GM23338 (cell line): ENCODE results near the gene NNMT. TPM values are rescaled to one million over a fixed set of nuclear protein-coding genes. Genes with fewer than 3 reads are reported as not detected.

Experiments used
- ATAC-seq: fragments of 200-7000 bp; cut with Tn5 transposase; 3 replicates; pipeline ENCODE4 v1.9.1; 2020
- DNase-seq: peaks from one replicate; pipeline ENCODE4 v3.0.0-alpha.2; 2015; ENCODE audit warnings: low spot score
- H2AFZ ChIP-seq: fragments of 200-600 bp; sonication (generic); 2 replicates; pipeline ENCODE4 v1.8.0; 2016; ENCODE audit warnings: antibody characterized with exemption, mild to moderate bottlenecking, moderate library complexity
- H3F3A ChIP-seq: fragments of 200-600 bp; sonication (generic); replicated peaks from 2 replicates; pipeline ENCODE4 v1.8.0; 2017; ENCODE audit warnings: antibody characterized with exemption, mixed run types, low read depth
- H3K27ac ChIP-seq: fragments of 200-600 bp; sonication (generic); 2 replicates; pipeline ENCODE4 v1.6.1; 2016; ENCODE audit warnings: low read depth
- H3K27me3 ChIP-seq: fragments of 200-600 bp; sonication (generic); 2 replicates; pipeline ENCODE4 v1.8.0; 2016; ENCODE audit warnings: mild to moderate bottlenecking, mixed run types, moderate library complexity; ENCODE audit not compliant: insufficient read depth
- H3K36me3 ChIP-seq: fragments of 200-600 bp; sonication (generic); 2 replicates; pipeline ENCODE4 v1.8.0; 2016; ENCODE audit warnings: mild to moderate bottlenecking; ENCODE audit not compliant: insufficient read depth
- H3K4me1 ChIP-seq: fragments of 200-600 bp; sonication (generic); 2 replicates; pipeline ENCODE4 v1.8.0; 2016; ENCODE audit warnings: mild to moderate bottlenecking, moderate library complexity; ENCODE audit not compliant: insufficient read depth
- H3K4me2 ChIP-seq: fragments of 200-600 bp; sonication (generic); 2 replicates; pipeline ENCODE4 v1.7.1; 2017; ENCODE audit warnings: mixed run types
- H3K4me3 ChIP-seq: fragments of 200-600 bp; sonication (generic); 2 replicates; pipeline ENCODE4 v1.6.1; 2016; ENCODE audit warnings: mixed run types
- H3K79me2 ChIP-seq: fragments of 200-600 bp; sonication (generic); replicated peaks from 2 replicates; pipeline ENCODE4 v1.8.0; 2017; ENCODE audit warnings: mild to moderate bottlenecking; ENCODE audit not compliant: insufficient read depth
- H3K9me2 ChIP-seq: fragments of 200-600 bp; sonication (generic); 2 replicates; pipeline ENCODE4 v1.8.0; 2017; ENCODE audit not compliant: insufficient read depth
- H4K20me1 ChIP-seq: fragments of 200-600 bp; sonication (generic); replicated peaks from 2 replicates; pipeline ENCODE4 v1.8.0; 2017; ENCODE audit warnings: mild to moderate bottlenecking; ENCODE audit not compliant: insufficient read depth
- H3K27ac Mint-ChIP-seq: 2 replicates; pipeline ENCODE4 v1.8.0; 2020; ENCODE audit warnings: inconsistent platforms, mild to moderate bottlenecking, moderate library complexity, mixed read lengths
- H3K27me3 Mint-ChIP-seq: 3 replicates; pipeline ENCODE4 v1.8.0; 2022; ENCODE audit warnings: low read depth, mild to moderate bottlenecking, moderate library complexity, mixed read lengths, inconsistent platforms; ENCODE audit not compliant: insufficient read depth, poor library complexity
- H3K36me3 Mint-ChIP-seq: 3 replicates; pipeline ENCODE4 v1.8.0; 2021; ENCODE audit warnings: low read depth, mild to moderate bottlenecking, inconsistent platforms, moderate library complexity, mixed read lengths
- H3K4me1 Mint-ChIP-seq: 3 replicates; pipeline ENCODE4 v1.8.0; 2020; ENCODE audit warnings: mild to moderate bottlenecking, inconsistent platforms, mixed read lengths
- H3K4me3 Mint-ChIP-seq: 3 replicates; pipeline ENCODE4 v1.8.0; 2021; ENCODE audit warnings: moderate library complexity, mild to moderate bottlenecking, inconsistent platforms, mixed read lengths
- H3K9me3 Mint-ChIP-seq: 3 replicates; pipeline ENCODE4 v1.8.0; 2020; ENCODE audit warnings: moderate library complexity, mild to moderate bottlenecking, inconsistent platforms, mixed read lengths
- CREB1 ChIP-seq: fragments of 250-450 bp; sonication (Bioruptor Pico); IDR thresholded peaks from 2 replicates; pipeline ENCODE4 v1.5.0; 2020; ENCODE audit warnings: low read depth, mild to moderate bottlenecking, moderate library complexity
- EZH2 ChIP-seq: fragments of 200-600 bp; sonication (generic); IDR thresholded peaks from one replicate; pipeline ENCODE4 v1.8.0; 2017; ENCODE audit warnings: antibody characterized with exemption, mild to moderate bottlenecking, low read depth; ENCODE audit not compliant: unreplicated experiment
- EZH2phosphoT487 ChIP-seq: fragments of 200-600 bp; sonication (generic); IDR thresholded peaks from one replicate; pipeline ENCODE4 v1.8.1; 2018; ENCODE audit warnings: antibody characterized with exemption; ENCODE audit not compliant: unreplicated experiment
- JUNB ChIP-seq: IDR thresholded peaks from one replicate; pipeline ENCODE4 v1.6.1; 2016; ENCODE audit warnings: antibody characterized with exemption; ENCODE audit not compliant: unreplicated experiment
- NANOG ChIP-seq: IDR thresholded peaks from 2 replicates; pipeline ENCODE4 v1.6.1; 2016; ENCODE audit warnings: antibody characterized with exemption, borderline replicate concordance
- POLR2AphosphoS5 ChIP-seq: IDR thresholded peaks from 2 replicates; pipeline ENCODE4 v1.6.1; 2016; ENCODE audit warnings: antibody characterized with exemption, low read depth
- STAT1 ChIP-seq: IDR thresholded peaks from one replicate; pipeline ENCODE4 v1.6.1; 2016; ENCODE audit warnings: antibody characterized with exemption; ENCODE audit not compliant: unreplicated experiment
- ZNF114 ChIP-seq: fragments of 250-450 bp; sonication (Bioruptor Pico); IDR thresholded peaks from 2 replicates; pipeline ENCODE4 v1.5.0; 2020; ENCODE audit warnings: mild to moderate bottlenecking, moderate library complexity
- ZNF331 ChIP-seq: fragments of 250-450 bp; sonication (Bioruptor Pico); IDR thresholded peaks from 2 replicates; pipeline ENCODE4 v1.5.0; 2020; ENCODE audit warnings: low read depth, mild to moderate bottlenecking, moderate library complexity
- polyA plus RNA-seq: library from polyadenylated mRNA; unstranded; fragments of >200 nt; fragmentation: Nextera tagmentation; extraction: Ambion mirVana; gene quantifications from 2 replicates; pipeline ENCODE4 v1.2.1, GENCODE V29; 2016
- total RNA-seq: library from RNA; depleted of rRNA; stranded (reverse); fragments of >200 nt; shearing (Covaris generic); gene quantifications from 2 replicates; pipeline ENCODE4 v1.2.3, GENCODE V29; 2014
- TF ChIP-seq, protein P1 (sequence below), 2 experiments: fragments of 200-600 bp in 1 of 2; sonication (generic) in 1 of 2; conservative IDR thresholded peaks; 2 replicates each; pipeline versions ENCODE4 v1.5.1 to v1.6.1; 2016 to 2017; ENCODE audit warnings: antibody characterized with exemption in 2 of 2, low read depth in 2 of 2, mild to moderate bottlenecking in 2 of 2, moderate library complexity in 1 of 2
- TF ChIP-seq, protein P2 (sequence below): IDR thresholded peaks from one replicate; pipeline ENCODE4 v1.6.1; 2018; ENCODE audit warnings: antibody characterized with exemption; ENCODE audit not compliant: unreplicated experiment
- TF ChIP-seq, protein P3 (sequence below): fragments of 250-450 bp; sonication (Bioruptor Pico); IDR thresholded peaks from 2 replicates; pipeline ENCODE4 v1.5.0; 2020; ENCODE audit warnings: mild to moderate bottlenecking, moderate library complexity
- TF ChIP-seq, protein P4 (sequence below): IDR thresholded peaks from 2 replicates; pipeline ENCODE4 v1.6.1; 2016; ENCODE audit warnings: antibody characterized with exemption

NNMT gene
- total and polyA plus RNA-seq, 2 experiments from 2014 or later, result 0.40 TPM; not detected in 1

DNA sequence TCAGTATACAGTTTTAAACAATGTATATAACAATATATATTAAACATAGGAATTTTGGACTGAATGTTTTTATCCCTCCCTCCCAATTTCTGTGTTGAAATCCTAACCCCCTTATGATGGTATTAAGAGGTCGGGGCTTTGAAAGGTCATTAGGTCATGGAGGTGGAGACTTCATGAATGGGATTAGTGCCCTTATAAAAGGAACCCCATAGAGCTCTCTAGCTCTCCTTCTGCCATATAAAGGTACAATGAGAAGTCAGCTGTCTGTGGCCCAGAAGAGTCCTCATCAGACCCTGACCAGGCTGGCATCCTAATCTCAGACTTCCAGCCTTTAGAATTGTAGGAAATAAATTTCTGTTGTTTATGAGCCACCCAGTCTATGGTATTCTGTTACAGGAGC is 6.5 kb downstream of the NNMT start:
- no peak; the same call in 2 of the 3 replicates for ATAC-seq
- no peak for DNase-seq
- Histone ChIP-seq H3K9me2 (no peaks in the 10 kb centered on the region), H3K36me3 (no peaks in the 10 kb centered on the region), H4K20me1 (no peaks in the 10 kb centered on the region), H3K4me3 (no peak overlapping the region), H3K4me2 (no peak overlapping the region), H3K4me1 (no peaks in the 10 kb centered on the region), H3K27me3 (no peaks in the 10 kb centered on the region), H3K27ac (no peak overlapping the region), H3F3A (no peaks in the 10 kb centered on the region), H3K79me2 (no peaks in the 10 kb centered on the region), H2AFZ (no peak overlapping the region)
- H3K4me3 Mint-ChIP-seq, result no peak overlapping the region
- no peak for TF ChIP-seq JUNB
- no peak for TF ChIP-seq ZNF331
- TF ChIP-seq EZH2phosphoT487, result no peak
- TF ChIP-seq, protein P1, sequence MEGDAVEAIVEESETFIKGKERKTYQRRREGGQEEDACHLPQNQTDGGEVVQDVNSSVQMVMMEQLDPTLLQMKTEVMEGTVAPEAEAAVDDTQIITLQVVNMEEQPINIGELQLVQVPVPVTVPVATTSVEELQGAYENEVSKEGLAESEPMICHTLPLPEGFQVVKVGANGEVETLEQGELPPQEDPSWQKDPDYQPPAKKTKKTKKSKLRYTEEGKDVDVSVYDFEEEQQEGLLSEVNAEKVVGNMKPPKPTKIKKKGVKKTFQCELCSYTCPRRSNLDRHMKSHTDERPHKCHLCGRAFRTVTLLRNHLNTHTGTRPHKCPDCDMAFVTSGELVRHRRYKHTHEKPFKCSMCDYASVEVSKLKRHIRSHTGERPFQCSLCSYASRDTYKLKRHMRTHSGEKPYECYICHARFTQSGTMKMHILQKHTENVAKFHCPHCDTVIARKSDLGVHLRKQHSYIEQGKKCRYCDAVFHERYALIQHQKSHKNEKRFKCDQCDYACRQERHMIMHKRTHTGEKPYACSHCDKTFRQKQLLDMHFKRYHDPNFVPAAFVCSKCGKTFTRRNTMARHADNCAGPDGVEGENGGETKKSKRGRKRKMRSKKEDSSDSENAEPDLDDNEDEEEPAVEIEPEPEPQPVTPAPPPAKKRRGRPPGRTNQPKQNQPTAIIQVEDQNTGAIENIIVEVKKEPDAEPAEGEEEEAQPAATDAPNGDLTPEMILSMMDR (conservative IDR thresholded peaks at IDR 0.05; ENCODE audit: low read depth in 2 of 2), result no peak
- TF ChIP-seq, protein P2, sequence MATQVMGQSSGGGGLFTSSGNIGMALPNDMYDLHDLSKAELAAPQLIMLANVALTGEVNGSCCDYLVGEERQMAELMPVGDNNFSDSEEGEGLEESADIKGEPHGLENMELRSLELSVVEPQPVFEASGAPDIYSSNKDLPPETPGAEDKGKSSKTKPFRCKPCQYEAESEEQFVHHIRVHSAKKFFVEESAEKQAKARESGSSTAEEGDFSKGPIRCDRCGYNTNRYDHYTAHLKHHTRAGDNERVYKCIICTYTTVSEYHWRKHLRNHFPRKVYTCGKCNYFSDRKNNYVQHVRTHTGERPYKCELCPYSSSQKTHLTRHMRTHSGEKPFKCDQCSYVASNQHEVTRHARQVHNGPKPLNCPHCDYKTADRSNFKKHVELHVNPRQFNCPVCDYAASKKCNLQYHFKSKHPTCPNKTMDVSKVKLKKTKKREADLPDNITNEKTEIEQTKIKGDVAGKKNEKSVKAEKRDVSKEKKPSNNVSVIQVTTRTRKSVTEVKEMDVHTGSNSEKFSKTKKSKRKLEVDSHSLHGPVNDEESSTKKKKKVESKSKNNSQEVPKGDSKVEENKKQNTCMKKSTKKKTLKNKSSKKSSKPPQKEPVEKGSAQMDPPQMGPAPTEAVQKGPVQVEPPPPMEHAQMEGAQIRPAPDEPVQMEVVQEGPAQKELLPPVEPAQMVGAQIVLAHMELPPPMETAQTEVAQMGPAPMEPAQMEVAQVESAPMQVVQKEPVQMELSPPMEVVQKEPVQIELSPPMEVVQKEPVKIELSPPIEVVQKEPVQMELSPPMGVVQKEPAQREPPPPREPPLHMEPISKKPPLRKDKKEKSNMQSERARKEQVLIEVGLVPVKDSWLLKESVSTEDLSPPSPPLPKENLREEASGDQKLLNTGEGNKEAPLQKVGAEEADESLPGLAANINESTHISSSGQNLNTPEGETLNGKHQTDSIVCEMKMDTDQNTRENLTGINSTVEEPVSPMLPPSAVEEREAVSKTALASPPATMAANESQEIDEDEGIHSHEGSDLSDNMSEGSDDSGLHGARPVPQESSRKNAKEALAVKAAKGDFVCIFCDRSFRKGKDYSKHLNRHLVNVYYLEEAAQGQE, result no peak
- no peak for TF ChIP-seq CREB1 (CRISPR knock-in tag)
- no peak for TF ChIP-seq POLR2AphosphoS5
- TF ChIP-seq, protein P3, sequence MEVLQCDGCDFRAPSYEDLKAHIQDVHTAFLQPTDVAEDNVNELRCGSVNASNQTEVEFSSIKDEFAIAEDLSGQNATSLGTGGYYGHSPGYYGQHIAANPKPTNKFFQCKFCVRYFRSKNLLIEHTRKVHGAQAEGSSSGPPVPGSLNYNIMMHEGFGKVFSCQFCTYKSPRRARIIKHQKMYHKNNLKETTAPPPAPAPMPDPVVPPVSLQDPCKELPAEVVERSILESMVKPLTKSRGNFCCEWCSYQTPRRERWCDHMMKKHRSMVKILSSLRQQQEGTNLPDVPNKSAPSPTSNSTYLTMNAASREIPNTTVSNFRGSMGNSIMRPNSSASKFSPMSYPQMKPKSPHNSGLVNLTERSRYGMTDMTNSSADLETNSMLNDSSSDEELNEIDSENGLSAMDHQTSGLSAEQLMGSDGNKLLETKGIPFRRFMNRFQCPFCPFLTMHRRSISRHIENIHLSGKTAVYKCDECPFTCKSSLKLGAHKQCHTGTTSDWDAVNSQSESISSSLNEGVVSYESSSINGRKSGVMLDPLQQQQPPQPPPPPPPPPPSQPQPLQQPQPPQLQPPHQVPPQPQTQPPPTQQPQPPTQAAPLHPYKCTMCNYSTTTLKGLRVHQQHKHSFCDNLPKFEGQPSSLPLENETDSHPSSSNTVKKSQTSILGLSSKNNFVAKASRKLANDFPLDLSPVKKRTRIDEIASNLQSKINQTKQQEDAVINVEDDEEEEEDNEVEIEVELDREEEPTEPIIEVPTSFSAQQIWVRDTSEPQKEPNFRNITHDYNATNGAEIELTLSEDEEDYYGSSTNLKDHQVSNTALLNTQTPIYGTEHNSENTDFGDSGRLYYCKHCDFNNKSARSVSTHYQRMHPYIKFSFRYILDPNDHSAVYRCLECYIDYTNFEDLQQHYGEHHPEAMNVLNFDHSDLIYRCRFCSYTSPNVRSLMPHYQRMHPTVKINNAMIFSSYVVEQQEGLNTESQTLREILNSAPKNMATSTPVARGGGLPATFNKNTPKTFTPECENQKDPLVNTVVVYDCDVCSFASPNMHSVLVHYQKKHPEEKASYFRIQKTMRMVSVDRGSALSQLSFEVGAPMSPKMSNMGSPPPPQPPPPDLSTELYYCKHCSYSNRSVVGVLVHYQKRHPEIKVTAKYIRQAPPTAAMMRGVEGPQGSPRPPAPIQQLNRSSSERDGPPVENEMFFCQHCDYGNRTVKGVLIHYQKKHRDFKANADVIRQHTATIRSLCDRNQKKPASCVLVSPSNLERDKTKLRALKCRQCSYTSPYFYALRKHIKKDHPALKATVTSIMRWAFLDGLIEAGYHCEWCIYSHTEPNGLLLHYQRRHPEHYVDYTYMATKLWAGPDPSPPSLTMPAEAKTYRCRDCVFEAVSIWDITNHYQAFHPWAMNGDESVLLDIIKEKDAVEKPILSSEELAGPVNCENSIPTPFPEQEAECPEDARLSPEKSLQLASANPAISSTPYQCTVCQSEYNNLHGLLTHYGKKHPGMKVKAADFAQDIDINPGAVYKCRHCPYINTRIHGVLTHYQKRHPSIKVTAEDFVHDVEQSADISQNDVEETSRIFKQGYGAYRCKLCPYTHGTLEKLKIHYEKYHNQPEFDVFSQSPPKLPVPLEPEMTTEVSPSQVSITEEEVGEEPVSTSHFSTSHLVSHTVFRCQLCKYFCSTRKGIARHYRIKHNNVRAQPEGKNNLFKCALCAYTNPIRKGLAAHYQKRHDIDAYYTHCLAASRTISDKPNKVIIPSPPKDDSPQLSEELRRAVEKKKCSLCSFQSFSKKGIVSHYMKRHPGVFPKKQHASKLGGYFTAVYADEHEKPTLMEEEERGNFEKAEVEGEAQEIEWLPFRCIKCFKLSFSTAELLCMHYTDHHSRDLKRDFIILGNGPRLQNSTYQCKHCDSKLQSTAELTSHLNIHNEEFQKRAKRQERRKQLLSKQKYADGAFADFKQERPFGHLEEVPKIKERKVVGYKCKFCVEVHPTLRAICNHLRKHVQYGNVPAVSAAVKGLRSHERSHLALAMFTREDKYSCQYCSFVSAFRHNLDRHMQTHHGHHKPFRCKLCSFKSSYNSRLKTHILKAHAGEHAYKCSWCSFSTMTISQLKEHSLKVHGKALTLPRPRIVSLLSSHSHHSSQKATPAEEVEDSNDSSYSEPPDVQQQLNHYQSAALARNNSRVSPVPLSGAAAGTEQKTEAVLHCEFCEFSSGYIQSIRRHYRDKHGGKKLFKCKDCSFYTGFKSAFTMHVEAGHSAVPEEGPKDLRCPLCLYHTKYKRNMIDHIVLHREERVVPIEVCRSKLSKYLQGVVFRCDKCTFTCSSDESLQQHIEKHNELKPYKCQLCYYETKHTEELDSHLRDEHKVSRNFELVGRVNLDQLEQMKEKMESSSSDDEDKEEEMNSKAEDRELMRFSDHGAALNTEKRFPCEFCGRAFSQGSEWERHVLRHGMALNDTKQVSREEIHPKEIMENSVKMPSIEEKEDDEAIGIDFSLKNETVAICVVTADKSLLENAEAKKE (CRISPR knock-in tag), result no peak
- no peak for TF ChIP-seq STAT1
- no peak for TF ChIP-seq EZH2
- TF ChIP-seq ZNF114, result no peak
- TF ChIP-seq, protein P4, sequence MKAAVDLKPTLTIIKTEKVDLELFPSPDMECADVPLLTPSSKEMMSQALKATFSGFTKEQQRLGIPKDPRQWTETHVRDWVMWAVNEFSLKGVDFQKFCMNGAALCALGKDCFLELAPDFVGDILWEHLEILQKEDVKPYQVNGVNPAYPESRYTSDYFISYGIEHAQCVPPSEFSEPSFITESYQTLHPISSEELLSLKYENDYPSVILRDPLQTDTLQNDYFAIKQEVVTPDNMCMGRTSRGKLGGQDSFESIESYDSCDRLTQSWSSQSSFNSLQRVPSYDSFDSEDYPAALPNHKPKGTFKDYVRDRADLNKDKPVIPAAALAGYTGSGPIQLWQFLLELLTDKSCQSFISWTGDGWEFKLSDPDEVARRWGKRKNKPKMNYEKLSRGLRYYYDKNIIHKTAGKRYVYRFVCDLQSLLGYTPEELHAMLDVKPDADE, result no peak
- no peak for TF ChIP-seq NANOG
- peaks cover 2% of the 10 kb centered on the region for H3K27me3 Mint-ChIP-seq
- no peaks in the 10 kb centered on the region for H3K4me1 Mint-ChIP-seq
- H3K9me3 Mint-ChIP-seq, result peaks cover 15% of the 10 kb centered on the region
- H3K27ac Mint-ChIP-seq, result no peak overlapping the region
- H3K36me3 Mint-ChIP-seq, result peaks cover 4% of the 10 kb centered on the region; the same call in 1 of the 3 replicates
